GM18526 (cell line): ENCODE measurements around the gene PMAIP1.

Experiments used
- POLR2A ChIP-seq: IDR thresholded peaks from 3 replicates; pipeline ENCODE4 v1.6.1; 2011; ENCODE audit not compliant: insufficient read length; ENCODE audit errors: extremely low read depth

Gene PMAIP1

GRCh38 chr18:59952283-59953007 lies 52.6 kb downstream of the PMAIP1 start:
- no peak for TF ChIP-seq POLR2A
